HEK293T (cell line): Measurements from ENCODE around the gene SPATA13.

Experiments
- ELF4 ChIP-seq: fragments of 450-650 bp; IDR thresholded peaks from 2 replicates; pipeline ENCODE4 v1.6.1; 2017; ENCODE audit warnings: antibody characterized with exemption
- HDGF ChIP-seq: fragments of 450-650 bp; IDR thresholded peaks from 2 replicates; pipeline ENCODE4 v1.6.1; 2017; ENCODE audit warnings: antibody characterized with exemption, borderline replicate concordance

GRCh38 chr13:24215732-24216131, 55.2 kb downstream of the SPATA13 start:
- TF ChIP-seq HDGF = no peak
- TF ChIP-seq ELF4 = no peak
